HG02571 (cell line): ENCODE measurements around the gene MAML1.

Experiments
- ATAC-seq: cut with Tn5 transposase; IDR thresholded peaks from one replicate; pipeline ENCODE4 v1.9.1; 2021; ENCODE audit warnings: mild to moderate bottlenecking, moderate library complexity; ENCODE audit not compliant: unreplicated experiment

Gene MAML1

GRCh38 chr5:179802207-179802883 lies 69.7 kb downstream of the MAML1 start:
- ATAC-seq = no peak

DNA sequence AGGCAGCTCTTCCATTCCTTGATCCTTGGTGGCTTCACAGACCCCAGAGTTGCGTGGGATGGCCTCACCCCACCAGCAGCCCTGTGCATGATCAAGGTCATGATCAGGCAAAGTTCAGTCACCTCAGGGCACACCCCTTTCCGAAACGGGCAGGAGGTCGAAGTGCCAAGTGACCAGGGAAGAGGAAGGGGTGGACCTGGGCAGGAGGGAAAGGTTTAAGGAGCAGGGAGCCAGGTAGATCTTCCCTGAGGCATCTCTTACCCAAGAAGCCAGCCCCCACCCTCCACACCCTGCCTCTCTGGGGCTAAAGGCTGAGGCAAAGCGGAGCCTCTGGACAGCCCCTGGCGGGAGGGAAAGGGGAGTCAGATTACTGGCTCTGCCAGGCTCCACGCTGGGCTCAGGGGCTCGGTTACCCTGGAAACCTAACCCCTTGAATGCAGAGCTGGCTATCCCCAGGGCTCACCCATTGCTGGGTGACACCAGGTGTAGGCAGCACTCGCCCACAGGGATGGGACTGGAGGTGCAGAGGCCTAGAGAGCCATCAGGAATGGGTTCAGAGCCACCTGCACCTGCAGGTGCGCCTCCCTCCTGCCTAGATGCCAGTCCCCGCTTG lies 70.4 kb downstream of the MAML1 start:
- no peak for ATAC-seq

DNA sequence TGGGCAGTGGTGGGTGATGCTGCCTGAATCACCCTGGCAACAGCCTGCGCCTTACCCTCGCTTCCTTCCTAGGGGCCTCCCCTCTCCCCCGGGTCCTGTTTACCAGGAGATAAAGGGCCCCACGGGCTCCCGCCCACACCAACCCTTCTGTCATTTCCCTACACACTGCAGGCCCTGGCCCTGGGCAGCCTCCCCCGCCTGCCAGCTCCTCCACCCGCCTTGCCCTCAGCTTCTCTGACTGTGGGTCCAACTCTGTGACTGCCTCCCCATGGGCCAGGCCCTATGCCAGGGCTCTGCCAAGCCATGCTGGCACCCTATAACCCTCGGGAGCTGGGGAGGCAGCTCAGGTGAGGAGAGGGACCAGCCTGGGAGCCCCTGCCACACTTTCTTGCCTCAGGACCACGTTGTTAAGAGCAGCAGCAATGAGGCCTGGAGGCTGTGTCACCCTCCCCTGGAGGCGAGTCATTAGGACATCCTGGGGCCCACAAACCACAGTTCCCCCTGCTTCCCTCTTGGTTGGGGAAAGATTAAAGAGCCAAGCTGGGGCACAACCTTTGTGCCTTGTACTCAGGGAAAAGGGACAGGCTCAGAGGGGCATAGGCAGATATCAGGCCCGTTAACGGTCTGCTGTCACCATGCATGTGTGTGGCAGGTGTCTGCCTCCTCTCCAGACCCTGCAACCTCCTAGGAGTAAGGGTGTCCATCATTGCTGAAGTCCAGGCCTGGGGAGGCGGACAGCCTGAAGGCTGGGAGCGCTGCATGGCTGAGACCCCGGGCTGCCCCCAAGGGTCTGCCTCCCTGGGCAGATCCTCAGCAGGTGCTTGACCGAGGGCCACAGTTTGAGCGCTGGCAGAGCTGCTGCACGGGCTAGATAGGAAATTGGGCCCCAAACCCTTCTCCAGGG lies 71.3 kb downstream of the MAML1 start:
- ATAC-seq = no peak

DNA sequence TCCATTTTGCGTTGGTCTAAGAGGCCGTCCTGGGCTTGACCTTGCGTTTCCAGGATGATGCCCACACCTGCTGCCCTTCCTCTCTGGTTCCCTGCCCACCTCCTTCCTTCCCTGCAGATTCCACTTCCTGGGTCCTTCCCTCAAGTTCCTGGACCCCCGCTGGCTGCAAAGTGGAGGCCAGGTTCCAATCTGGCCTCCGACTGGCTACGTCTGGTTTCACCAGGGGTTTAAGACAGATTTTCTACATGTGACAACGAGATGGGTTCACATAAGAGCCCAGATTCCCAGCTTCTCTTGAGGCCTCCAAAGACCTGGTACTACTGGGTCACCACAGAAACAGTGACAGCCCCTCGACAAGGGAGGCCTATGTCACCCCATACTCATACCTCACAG lies 71.9 kb downstream of the MAML1 start:
- ATAC-seq = no peak

DNA sequence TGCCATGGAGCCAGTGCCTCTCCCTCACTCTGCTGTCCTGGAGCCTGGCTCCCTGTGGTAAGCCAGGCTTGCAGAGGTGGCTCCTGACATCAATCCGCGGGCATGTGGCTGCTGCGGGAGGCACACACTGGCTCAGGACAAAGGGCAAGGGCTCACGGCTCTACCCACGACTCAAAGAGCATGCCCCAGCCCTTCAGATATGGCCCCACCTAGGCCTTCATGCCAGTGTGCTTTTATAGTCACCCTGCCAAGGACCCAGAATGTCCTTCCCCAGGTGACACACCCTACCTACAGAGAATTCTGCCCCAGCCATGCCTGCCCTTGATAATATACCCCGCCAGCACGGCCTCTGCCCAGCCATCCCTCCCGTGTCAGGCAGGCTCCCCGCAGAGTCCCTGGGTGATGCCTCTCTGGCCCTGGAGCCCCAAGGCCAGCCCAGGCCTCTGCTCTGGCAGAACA lies 72.5 kb downstream of the MAML1 start:
- no peak for ATAC-seq

GRCh38 chr5:179805529-179806249 lies 73.1 kb downstream of the MAML1 start:
- ATAC-seq = no peak

DNA sequence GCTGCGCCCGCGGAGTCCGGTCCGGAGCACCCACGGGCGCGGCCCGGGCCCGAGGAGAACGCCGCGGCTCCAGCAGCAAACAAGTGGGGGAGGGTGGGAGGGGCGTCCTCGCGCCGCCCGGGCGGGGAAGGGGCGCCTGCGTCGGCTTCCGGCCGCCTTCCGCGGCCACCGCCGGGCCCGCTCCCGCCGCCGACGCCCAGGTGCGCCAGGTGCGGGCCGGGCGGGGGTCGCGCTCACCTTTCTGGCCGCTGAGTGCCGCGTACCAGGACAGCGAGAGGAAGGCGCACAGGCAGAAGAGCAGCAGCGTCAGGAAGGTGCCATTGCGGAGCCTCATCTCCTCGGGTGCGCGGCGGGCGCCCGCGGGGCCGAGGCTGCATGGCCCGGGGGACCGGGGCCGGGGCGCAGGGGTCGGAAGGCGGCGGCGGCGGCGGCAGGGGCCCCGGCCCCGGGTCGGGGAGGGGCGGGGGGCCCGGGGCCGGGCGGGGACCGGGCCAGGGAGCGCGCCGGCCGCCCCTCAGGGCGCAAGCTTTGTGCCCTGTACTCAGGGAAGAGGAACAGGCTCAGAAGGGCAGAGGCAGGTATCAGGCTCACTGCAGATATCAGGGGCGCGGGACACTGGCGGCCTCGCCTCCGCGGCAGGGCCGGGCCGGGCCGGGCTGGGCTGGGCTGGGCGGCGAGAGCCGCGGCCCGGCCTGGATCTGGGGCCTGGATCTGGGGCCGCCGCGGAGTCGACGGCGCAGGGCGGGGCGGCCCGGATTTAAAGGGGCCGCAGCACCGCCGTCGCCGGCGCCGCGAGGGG lies 73.8 kb downstream of the MAML1 start, which contains the start of gene MGAT4B:
Gene MGAT4B, minus strand, starts transcription at position 617 of the 799 bp plus-strand sequence. Its CDS starts 283 bp downstream, at position 334.
- peak; percentile 57 for ATAC-seq

DNA sequence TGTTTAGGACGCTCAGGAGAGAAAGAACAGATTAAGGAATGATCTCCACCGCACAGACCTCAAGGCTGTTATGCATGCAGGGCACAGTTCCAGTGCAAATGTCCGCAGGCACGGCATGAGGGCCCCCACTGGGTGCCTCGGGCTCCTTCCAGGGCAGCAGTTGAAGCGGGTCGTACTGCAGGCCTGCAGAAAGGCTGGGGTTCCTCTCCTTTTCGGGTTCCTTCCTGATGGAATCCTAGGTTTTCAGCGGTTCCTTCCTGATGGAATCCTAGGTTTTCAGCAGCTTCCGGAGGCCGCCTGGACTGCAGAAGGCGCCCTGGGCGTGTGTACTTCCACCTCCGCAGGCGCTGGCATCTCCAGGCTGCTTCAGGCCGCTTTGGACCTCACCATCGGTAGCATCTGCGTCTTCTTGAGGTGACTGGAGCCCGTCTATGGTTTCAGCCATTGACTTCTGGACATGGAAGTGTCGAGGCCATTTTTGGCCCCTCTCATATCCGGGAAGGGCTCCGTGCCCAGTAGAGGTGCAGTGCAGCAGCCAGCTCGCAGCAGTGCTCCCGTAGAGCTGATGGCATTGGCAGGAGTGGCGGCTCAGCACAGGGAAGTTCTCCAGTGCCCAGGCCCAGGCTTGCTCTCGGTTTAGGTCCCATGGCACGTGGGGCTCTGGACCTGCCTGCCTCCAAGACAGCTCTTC lies 79.7 kb downstream of the MAML1 start:
- ATAC-seq = no peak

DNA sequence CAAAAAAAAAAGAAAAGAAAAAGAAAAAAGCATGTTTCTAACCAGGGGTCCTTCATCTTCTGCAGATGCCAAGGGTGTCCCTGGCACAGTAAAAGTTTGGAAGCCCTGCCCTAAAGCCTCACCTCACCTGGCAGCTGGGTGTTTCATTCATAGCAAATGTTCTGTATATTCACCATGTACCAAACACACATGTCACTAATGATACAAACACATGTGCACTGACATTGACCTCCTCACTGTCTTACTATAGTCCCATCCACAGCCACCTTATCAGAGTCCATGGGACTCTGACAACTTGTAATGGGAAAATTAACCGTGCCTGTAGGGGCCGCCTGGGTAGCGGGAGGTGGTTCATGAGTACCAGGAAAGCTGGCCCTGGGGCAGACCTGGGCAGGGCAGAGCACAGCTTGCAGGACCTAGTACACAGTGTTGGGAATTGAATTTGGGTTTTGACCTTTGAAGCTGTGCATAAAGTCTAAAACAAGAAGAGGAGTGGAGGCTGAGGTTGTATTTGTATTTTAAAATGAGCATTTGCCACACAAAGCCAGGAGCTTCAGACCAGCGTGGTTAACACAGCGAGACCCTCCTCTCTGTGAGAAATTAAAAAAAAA lies 80.5 kb downstream of the MAML1 start:
- no peak for ATAC-seq

DNA sequence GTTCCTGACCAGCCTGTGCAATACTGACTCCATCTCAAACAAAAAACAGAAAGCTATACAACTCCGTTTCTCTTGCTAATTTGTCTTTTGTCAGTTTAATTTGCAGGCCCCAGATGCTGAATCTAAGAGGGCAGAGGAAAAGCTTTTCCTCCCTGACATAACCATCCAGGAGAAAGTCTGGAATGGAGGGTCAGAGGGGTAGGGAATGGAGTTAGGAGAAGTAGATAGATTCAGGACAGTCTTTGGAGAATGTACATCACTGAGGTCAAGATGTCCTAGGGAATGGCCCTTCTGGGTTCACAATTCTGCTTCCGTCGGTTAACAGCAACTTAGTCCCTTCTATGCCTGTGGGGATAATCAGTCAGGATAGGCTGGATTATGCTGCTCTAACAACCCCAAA lies 81.5 kb downstream of the MAML1 start:
- no peak for ATAC-seq

DNA sequence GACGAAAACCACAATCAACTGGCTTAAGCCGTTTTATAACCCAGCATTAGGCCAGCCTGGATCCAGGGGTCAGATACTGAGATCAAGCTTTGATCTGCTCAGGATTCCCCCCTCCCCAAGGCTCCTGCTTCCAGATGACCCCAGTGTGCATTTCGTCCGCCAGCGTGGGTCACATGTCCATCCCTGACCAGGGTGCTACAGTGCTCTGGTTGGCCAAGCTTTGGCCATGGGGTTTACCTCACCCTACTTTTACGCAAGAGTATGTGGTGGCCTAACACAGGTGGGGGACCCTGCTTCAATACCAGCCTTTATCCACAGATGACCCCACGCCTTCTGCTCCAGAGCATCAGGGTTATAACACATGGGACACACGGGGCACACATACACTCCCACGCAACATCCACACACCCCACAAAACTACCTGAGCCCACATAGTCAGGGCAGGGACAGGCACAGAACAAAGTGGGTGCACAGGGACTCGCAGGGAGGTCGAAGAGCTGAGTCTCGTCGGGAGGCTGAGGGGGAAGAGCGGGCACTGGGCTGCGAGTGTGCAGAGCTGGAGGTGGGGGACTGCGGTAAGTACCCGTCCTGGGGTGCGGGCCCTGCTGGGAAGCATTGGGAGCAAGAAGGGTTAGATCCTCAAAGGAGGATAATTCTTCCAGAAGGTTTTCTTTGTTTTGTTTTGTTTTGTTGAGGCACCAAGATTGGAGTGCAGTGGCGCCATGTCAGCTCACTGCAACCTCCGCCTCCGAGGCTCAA lies 83.0 kb downstream of the MAML1 start:
- no peak for ATAC-seq

DNA sequence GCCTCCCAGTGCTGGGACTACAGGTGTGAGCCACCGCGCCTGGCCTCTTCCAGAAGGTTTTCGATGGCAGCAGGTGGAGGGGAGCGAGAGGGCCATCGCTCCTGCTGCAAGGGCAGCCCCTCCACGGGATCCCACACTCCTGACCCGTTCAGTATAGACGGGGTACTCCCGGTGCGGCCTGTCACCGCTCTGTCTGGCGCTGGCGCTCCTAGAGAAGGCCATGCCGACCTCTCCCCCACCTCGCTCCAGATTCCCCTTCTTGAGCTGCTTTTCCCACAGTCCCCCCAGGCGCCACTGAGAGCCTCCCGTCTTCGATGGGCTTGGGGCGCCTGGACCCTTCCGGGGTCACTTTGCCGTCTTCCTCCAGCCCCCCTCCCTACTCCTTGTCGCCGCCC lies 83.8 kb downstream of the MAML1 start:
- no peak for ATAC-seq

DNA sequence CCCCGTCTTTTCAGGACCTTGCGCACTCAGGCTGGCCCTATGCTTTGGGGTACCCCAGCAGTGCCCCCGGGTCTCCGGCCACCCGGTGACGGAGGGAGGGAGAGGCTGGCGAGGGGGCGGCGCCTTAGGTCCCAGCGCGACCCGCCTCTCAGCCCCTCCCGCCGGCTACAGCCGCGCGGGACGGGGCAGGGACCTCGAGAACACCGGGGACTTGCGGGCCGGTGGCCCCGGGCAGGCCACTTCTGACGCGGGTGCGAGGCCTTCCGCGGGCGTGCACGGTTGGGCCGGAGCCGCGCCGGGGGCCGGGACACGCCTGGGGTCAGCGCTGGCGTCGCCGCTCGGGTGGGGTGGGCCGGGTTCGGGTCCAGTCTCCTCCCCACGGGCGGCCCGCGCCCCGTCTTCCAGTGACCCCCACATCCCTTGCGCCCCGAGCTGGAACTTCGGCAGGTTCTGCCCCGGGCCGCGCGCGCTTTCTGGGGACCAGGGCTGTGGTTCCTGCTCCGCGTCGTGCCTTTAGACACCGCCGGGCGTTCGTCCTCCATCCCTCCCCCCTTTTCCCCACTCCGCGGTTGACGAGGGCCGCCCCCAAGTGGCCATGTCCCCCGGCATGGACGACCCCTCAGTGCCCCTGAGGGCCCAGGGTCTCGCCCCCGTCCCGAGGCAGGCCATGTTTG lies 84.3 kb downstream of the MAML1 start:
- ATAC-seq = no peak

DNA sequence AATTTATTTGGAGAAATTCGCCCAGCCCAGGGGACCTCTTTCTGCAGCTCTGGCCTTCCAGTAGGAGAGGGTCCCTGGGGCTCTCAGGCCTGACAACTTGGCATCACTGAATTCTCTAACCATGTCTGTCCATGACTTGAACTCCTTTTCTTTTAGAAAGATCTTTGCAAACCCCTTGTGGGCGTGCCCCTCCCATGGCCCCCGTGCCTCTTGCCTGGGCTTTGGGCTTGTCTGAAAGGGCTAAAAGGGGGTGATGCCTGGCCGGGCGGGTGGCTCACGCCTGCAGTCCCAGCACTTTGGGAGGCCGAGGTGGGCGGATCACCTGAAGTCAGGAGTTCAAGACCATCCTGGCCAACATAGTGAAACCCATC lies 84.8 kb downstream of the MAML1 start:
- ATAC-seq = no peak

DNA sequence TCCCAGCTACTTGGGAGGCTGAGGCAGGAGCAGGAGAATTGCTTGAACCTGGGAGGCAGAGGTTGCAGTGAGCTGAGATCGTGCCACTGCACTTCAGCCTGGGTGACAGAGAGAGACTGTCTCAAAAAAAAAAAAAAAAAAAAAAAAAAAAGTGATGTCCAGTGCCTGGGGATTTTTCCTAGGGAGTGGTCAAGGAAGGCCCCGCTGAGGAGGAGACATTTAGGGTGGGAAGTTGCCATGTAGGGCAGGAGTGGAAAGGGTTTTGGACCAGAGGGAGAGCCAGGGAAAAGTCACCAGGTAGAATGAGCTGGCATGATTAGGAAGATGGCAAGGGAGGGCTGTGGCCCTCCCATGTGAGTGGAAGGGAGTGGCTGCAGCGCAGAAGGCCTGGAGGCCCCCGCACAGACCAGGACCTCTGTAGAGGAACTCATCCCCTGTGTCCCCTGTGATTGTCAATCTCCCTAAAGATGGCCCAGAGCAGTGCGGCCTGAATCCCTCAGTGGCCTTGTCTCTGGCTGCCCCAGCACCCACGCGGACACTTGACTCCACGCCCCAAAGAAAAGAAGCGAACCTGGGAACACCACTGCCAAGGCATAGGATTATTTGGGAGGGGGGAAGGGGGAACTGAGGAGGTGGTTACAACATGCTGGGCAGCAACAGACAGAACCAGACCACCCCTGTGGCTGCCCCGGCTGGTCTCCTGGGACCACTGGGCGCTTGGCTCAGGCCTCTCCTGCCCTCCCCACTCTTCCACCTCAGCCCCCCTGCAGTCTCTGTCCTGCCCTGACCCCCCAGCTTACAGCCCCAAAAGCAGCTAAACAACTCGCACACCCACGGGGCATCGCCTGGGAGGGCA lies 85.5 kb downstream of the MAML1 start:
- ATAC-seq = no peak

- peak; percentile 57 for ATAC-seq
Measured at GRCh38 chr5:179818746-179819295, 86.2 kb downstream of the MAML1 start.
